HG02678 (cell line): ENCODE data around the gene GLB1L3.
A peak's percentile ranks its signal among the peaks of the same experiment; 100 is the strongest.
"Not testable (repeated sequence)": the region's sequence is repeated elsewhere in the genome, so short reads cannot be mapped to it uniquely, and the experiment has no call there.

Experiments
- ATAC-seq: cut with Tn5 transposase; IDR thresholded peaks from one replicate; pipeline ENCODE4 v1.9.1; 2021; ENCODE audit warnings: mild to moderate bottlenecking, moderate library complexity; ENCODE audit not compliant: unreplicated experiment

The GLB1L3 gene

DNA sequence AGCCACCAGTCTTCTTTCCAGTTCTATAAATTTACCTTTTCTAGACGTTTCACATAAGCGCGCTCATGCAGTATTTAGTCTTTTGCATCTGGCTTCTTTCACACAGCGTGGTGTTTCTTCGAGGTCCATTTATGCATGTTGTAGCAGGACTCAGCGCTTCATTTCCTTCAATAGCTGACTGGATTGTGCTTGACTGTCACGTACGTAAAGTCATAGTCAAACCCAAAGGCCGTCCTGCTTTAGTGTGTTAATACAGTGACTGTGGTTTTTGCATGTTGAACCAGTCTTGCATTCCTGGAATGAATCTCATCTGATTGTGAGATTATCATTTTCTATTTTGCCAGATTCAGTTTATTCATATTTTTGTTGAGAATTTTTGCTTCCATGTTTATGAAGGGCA lies 18.5 kb downstream of the GLB1L3 start:
- ATAC-seq, result no peak

DNA sequence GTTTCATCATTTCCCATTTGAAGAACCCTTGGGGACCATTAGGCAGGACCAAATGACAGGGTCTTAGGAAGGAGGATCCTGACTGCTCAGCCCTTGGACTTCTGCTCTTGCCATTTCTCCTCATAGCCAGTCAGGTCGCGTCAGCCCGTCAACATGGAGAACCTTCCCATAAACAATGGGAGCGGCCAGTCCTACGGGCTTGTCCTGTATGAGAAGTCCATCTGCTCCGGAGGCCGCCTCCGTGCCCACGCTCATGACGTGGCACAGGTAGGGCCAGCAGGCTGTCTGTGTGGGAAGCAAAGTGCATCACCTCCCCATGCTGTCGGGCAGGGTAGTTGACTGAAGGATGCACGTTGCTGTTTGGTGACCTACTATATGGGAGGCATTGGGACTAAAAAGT lies 36.0 kb downstream of the GLB1L3 start:
- ATAC-seq, result no peak

DNA sequence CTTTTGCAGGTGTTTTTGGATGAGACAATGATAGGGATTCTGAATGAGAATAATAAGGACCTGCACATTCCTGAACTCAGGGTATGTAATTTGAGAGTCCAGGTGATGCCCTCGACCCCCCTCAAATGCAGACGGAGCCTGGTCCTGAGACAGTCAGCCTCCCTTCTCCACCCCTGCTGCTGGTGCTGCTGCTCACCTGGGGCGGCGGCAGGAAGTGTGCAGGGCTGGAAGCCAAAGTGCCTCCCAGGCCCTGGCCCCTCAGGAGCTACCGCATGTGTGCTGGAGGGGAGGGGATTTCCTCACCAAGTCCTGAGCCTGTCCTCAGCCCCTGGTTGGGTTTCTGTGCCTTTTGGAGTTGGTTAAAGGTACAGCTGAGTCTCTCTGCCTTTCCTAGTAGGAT lies 36.6 kb downstream of the GLB1L3 start:
- ATAC-seq, result no peak

DNA sequence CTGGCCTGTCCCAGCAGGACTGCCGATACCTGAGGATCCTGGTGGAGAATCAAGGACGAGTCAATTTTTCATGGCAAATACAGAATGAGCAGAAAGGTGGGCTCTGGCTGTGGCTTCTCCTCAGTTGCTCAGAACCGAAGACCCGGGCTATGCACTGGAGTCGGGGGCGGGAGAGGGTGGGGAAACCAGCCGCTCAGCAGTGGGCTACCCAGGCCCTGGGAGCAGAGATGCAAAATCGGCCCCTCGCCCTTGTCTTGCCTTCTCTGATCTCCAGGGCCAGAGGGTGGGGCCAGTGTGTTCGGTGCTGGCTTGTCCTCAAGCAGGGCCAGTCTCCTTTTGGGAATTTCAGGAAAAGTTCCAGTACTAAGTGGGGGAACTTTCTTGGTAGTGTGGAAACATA lies 37.2 kb downstream of the GLB1L3 start:
- no peak for ATAC-seq

DNA sequence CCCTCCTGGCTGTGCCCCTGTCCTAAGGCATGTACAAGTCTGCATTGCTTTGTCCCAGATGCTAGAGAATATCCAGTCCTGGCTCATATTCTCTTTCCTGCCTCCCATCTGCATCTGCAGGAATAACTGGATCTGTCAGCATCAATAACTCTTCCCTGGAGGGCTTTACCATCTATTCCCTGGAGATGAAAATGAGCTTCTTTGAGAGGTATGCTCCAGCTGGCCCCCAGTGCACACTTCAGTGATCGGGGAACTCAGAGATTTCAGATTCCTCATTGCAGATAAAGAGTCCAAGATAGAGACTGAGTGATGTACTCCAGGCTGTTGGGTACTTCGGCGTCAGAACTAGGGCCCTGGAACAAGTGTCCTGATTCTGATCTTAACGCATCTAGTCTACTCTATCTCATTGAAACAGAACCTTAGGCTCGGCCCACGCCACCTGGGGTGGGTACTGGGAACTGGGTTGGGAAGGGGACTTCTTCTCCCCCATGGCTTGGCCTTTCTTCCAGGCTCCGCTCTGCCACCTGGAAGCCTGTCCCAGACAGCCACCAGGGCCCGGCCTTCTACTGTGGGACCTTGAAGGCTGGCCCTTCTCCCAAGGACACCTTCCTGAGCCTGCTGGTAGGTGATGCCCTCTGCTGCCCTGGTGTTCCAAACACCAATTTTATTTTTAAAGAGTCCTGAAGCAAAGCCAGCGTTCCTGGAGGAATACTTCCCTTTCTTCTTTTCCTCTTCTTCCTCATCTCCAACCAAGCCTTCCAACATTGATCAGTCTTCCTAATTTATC lies 37.8 kb downstream of the GLB1L3 start:
- ATAC-seq, result no peak

DNA sequence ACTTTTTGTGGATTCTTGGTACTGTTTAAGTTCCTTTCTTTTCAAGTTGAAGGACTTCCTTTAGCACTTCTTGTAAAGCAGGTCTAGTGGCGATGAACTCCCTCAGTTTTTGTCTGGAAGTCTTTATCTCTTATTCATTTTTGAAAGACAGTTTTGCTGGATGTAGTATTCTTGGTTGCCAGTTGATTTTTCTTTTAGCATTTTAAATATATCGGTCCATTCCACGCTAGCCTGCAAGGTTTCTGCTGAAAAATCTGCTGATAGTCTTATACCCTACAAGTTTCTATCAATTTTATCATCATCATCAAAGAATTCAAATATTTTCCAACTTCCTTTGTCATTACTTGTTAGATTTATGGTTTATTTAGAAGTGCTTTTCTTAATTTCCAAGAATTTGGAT lies 40.9 kb downstream of the GLB1L3 start:
- ATAC-seq, result no peak

DNA sequence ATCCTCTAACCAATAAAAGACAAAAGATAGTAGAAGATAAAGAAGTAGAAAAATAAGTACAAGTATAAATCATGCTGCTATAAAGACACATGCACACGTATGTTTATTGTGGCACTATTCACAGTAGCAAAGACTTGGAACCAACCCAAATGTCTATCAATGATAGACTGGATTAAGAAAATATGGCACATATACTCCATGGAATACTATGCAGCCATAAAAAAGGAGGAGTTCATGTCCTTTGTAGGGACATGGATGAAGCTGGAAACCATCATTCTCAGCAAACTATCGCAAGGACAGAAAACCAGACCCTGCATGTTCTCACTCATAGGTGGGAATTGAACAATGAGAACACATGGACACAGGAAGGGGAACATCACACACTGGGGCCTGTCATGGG lies 45.2 kb downstream of the GLB1L3 start:
- not testable (repeated sequence) for ATAC-seq

DNA sequence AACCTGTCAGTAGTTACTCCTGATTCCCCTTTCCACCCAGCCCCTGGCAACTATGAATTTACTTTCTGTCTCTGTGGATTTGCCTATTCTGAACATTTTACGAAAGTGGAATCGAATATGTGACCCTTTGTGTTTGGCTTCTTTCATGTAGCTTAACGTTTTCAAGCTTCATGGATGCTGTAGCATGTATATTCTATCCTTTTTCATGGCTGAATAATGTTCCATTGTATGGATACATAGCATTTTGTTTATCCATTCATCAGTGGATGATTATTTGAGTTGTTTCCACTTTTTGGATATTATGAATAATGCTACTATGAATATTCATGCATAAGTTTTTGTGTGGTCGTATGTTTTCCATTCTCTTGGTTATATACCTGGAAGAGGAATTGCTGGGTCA lies 46.4 kb downstream of the GLB1L3 start:
- ATAC-seq, result no peak

DNA sequence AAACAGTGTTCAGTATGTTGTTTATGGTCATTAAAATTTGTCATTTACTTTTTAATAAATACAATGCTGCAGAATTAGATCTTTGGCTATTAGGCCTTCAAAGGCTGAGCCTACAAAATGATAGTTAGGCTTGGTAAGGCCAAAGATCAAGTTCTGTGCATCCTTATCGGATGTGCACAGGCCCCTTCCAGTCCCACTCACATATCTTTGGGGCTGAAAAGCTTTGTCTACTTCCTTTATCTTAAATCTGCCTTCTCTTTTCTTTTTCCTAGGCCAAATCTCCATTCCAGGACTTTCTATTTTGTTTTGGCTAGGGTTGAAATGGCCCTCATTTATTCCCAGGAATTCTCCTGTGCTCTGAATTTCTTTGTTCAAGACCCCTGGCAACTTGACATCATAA lies 52.3 kb downstream of the GLB1L3 start:
- ATAC-seq, result no peak

DNA sequence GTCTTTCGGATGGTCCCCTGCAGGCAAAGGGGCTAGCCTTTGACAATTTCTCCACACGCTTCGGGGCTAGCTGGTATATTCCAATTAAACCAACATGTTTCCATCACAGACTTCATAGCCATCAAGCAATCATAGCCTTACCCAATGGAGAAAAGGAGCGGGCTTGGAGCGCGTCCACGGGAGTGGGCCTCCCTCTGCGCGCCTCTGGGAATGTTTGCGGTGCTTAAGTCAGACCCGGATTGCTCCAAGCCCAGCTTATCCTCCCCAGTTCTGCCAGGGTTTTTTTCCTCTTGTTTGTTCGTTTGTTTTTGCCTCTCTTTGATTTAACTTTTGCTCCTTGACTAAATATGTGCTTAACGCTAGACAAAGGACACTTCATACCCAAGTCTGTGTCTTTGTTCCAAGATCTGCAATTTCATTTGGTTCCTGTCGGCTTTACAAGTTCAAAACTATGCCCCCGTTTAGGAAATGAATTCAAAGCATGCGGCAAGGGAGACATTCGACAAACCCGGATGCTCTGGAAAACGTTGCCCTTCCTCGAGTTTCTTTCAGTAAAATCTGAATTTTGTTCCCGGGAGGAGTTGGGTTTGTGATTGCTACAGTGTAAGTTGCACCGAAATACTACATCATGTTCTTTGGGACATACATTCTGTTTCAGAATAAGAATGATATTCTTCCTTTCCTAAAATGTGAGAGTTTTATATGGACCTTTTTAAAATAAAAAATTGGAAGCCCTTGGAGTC lies 54.6 kb downstream of the GLB1L3 start:
- ATAC-seq, result no peak

DNA sequence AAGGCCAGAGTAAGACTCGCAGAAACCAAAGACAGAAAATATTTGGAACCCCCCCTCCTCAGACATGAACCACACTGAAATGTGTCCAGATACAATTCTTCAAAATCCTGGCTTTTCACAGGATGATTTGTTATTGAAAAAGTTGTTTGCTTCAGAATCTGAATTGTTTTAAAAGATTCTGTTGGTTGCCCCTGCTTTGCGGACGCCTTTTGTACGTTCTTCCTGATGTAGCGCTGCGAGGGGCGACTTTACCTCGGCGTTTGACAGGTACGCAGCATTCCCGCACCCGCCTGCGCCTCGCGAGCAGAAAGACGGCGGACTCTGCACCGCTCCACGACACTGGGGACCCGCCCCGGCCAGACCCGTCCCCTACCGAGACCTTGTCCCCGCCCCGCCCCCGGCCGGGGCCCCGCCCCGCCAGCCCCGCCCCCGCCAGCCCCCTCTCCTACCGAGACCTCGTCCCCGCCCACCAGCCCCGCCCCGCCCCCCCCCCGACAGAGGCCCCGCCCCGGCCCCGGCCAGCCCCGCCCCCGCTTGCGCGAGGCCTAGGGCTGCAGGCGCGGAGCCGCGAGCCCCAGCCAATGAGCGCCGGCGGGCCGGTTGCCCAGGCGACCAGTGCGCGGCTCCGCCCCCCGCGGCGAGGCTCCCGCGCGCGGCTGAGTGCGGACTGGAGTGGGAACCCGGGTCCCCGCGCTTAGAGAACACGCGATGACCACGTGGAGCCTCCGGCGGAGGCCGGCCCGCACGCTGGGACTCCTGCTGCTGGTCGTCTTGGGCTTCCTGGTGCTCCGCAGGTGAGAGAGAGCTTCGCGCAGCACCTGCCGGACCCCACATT lies 55.4 kb downstream of the GLB1L3 start, which contains the start of gene GLB1L2:
GLB1L2 (plus strand) TSS at position 635 of the 835 bp plus-strand sequence; CDS start at position 709, 74 bp downstream.
- ATAC-seq, result peak; percentile 79

DNA sequence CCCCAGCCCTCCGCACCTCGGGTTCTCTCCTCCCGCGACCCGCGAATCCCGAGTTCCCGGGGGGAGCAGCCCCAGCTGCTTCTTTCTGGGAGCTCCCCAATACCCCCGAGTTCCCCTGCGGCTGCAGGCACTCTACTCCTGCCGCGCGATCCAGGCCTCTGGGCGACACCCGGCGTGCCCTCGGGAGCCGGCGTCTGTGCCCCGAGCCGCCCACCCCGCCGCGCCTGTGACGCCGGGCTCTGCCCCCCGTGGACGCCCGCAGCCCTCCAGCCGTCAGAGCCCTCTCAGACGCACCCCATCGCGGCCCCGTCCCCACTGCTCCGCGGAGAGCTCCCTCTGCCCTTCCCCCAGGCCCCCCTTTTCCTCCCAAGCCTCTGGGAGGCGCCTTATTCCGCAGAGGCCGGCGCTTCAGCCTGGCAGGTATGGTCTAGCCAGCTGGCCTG lies 56.0 kb downstream of the GLB1L3 start:
- no peak for ATAC-seq

DNA sequence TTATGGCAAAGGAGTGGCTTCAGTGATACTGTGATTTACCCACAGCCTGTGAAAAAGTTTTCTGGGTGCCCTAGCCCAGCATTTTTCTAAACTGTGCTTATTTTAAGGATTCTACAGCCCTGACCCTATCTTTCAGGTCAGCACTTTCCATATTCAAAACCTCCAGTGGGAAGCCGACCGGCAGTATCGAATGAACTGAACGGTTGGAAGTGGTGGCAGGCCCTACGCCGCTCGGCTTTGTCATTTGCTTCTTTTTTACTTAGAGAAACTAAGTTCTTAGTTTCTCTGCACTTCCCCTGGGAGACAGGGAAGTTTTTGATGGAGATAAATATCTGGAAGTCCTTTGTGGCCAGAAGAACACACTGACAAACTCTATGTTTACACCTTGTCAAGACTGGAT lies 56.6 kb downstream of the GLB1L3 start:
- no peak for ATAC-seq

DNA sequence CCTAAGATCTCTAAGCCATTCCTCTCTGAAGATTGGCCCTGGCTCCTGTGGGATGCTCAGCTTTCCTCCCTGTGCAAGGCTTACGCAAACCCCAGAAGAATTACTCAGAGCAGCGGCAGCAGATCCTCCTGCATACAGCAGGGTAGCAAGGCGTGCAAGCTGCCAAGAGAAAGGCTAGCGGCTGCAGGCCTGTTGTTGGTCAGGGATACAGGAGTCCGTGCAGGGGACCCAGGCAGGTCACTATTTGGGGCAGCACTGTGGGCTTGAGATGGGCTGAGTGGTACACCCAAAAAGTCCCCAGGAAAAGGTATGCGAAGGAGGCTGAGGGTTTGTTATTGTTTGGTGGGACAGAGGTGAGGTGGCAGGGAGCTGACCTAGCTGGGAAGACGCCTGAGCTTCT lies 57.1 kb downstream of the GLB1L3 start:
- no peak for ATAC-seq

DNA sequence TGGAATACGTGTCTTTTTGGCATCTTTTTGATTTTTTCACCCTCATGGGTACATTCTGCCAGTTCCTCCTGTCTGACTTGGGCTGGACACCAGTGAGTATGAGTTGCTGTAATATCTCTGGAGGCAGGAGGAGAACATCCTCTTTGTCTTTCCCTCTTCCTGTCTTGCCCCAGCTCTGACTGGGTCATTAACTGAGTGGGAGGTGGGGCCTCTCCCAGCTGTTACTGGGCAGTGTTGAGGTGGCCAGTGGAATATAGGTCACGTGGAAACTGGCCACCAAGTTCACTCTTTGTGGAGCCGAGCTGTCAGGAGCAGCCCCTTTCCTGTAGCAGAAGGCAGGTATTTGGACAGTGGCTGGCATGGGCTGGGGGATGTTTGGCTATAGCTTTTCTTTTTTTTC lies 57.8 kb downstream of the GLB1L3 start:
- no peak for ATAC-seq

DNA sequence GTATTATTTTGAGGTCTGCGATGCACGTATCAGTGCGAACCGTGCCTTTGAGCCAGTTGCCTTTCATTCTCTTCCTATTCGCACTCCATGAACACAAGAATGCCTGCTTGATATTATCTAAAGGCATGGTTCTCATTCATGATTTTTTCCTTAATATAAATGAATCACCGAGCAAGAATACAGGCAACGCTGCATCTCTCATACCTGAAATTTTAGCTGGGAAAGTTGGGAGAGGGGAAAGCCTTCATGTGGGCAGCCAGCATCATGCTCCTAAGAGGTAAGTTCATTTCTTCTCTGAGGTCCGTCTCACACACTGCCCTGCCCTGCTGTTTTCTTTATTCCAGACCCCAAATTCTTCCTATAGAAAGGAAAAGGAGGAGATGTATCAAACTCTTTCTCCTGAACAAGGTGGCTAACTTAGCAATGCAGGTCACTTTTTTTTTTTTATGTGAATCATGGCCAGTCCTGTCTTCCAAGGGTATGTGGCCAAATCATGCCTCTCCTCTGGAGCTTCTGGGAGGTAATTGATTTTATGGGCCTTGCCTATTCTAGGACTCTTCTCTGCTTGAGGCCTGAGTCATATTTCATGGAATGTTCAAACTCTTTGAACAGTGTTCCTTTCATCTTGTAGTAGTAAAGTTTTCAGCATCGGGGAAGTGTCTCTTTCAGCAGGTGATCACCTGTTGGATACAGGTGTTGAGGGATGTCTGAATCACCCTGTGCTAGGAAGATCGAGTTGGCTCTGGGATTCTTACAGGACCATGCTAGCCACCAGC lies 58.8 kb downstream of the GLB1L3 start:
- no peak for ATAC-seq

DNA sequence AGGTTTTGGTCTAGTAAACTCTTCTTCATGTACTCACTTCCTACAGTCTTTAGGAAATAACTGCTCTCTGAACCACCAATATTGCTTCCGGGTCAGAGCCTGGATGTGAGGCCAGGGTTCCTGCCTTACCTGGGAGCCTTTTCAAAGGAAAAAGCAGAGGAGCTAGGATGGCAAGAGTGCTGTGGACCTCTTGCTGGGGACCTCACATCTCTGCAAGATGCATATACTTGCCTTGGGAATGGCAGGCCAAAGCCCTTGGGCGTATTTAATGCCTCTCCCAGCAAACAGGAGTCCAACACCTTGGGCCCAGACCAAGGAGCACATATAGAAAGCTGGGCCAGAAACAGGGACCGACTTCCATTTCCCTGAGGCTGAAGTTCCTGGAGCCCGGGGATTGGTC lies 60.9 kb downstream of the GLB1L3 start:
- ATAC-seq, result no peak

DNA sequence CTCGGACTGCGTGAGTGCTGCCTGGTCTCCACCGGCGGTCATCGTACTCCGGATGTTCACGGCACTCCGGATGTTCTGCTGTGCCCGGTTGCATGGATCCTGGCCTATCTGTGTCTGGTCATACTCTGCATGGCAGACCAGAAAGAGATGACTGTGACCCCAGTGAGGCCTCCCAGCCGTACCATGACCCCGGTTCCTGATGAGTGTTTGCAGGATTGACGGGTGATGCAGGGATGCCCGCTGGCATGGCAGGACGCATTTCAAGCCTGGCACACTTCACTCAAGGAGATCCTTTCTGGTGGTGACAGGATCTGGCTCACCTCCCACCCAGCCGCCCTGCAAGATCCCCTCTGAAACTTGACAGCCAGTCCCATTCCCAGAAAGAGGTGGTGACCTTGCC lies 61.9 kb downstream of the GLB1L3 start:
- no peak for ATAC-seq

DNA sequence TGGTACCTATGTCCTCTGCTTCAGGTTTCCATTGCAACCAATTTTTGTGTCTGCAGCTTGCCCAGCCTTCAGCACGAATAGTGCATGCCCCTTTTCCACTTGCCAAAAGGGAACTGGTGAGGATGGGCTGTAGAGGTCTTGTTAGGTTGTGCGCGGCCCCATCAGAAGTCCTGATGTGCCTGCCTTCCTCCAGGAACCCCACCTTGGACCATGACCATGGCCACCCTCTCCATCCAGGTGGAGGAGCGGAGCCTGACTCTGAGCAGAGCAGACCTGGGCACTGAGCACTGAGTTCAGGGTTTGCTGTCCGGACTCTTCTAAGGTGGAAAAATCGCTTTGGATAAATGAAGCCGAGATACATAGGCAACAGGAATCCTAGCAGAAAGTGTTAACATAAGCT lies 62.5 kb downstream of the GLB1L3 start:
- no peak for ATAC-seq

DNA sequence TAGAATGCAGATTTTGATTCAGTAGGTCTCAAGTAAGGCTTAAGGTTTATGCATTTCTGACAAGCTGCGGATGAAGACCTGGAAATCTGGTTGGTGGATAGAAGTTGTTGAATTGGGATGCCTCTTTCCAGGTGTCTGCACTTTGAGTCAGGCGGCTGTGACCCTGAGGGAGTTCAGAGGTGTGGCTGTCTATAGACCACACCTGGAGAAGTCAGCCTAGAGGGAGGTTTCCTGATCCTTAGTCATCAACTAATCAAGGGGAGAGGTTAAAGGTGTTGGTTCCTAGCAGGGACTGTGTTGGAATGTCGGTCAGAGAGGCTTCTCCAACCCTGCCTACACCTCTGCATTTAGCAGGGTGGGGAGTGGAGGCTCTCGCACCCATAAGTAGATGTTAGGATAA lies 63.6 kb downstream of the GLB1L3 start:
- no peak for ATAC-seq
